K562 (cell line): ENCODE data around the gene RNF4. TPM values are rescaled to one million over a fixed set of nuclear protein-coding genes. Genes with fewer than 3 reads are reported as not detected.
A peak's percentile ranks its signal among the peaks of the same experiment; 100 is the strongest.

Source experiments
- KDM1A ChIP-seq, 2 experiments: fragments of 450-650 bp; IDR thresholded peaks; 2 replicates each; pipeline ENCODE4 v1.6.1; 2016; ENCODE audit warnings: mild to moderate bottlenecking in 2 of 2
- SMAD2 ChIP-seq: fragments of 150-350 bp; IDR thresholded peaks from 2 replicates; pipeline ENCODE4 v1.6.1; 2014; ENCODE audit warnings: low read depth, mild to moderate bottlenecking, low read length
- YY1 ChIP-seq, 3 experiments: IDR thresholded peaks; 2 replicates each; pipeline ENCODE4 v1.6.1; 2011; ENCODE audit warnings: low read length in 2 of 3, mild to moderate bottlenecking in 2 of 3, moderate library complexity in 2 of 3, borderline replicate concordance in 1 of 3, control low read depth in 1 of 3, low read depth in 1 of 3; ENCODE audit not compliant: insufficient read depth in 3 of 3, insufficient replicate concordance in 2 of 3, control insufficient read depth in 1 of 3, insufficient read length in 1 of 3; ENCODE audit errors: extremely low read depth in 1 of 3
- ZBTB7A ChIP-seq: IDR thresholded peaks from 2 replicates; pipeline ENCODE4 v1.6.1; 2011; ENCODE audit warnings: low read depth, mild to moderate bottlenecking, low read length, moderate library complexity, borderline replicate concordance; ENCODE audit not compliant: control insufficient read depth
- ZNF318 ChIP-seq, 2 experiments: fragments of 450-650 bp; IDR thresholded peaks; 2 replicates each; pipeline ENCODE4 v1.6.1; 2016; ENCODE audit warnings: mild to moderate bottlenecking in 2 of 2, borderline replicate concordance in 1 of 2, low read depth in 1 of 2, moderate library complexity in 1 of 2
- polyA plus RNA-seq, 8 experiments: library from polyadenylated mRNA; depleted of rRNA in 4 of 8; stranded (reverse) in 5 of 8; unstranded in 3 of 8; fragments of >200 nt; fragmentation: Nextera tagmentation in 2 of 8; fragmentation: Illumina TruSeq in 1 of 8; extraction: Ambion mirVana in 2 of 8; extraction: Trizol in 1 of 8; gene quantifications; 2 replicates each; pipeline versions ENCODE4 v1.2.1 to v1.2.3, GENCODE V29; 2011 to 2014; ENCODE audit warnings: inconsistent platforms in 1 of 8, missing spikeins in 1 of 8
- total RNA-seq, 7 experiments: library from RNA; depleted of rRNA in 6 of 7; stranded (reverse); fragments of >200 nt in 6 of 7; fragmentation: Illumina TruSeq in 2 of 7; extraction: Trizol in 2 of 7; gene quantifications; 2 replicates each; pipeline versions ENCODE4 v1.2.1 to v1.2.3, GENCODE V29; 2011 to 2021; ENCODE audit warnings: low replicate concordance in 1 of 7
- TF ChIP-seq, protein P1 (sequence below), 2 experiments: fragments of 450-650 bp; IDR thresholded peaks; 2 replicates each; pipeline ENCODE4 v1.6.1; 2016
- TF ChIP-seq, protein P2 (sequence below): fragments of 250-450 bp; sonication (Bioruptor Pico); IDR thresholded peaks from 2 replicates; pipeline ENCODE4 v1.4.0; 2020; ENCODE audit warnings: mild to moderate bottlenecking
- TF ChIP-seq, protein P3 (sequence below): fragments of 450-650 bp; IDR thresholded peaks from 2 replicates; pipeline ENCODE4 v1.6.1; 2018; ENCODE audit not compliant: partially characterized antibody

Gene RNF4
- total and polyA plus RNA-seq, 9 of the 15 experiments (the other 6 are each of a cell fraction or from before 2014, with no cell fraction given) = 19.2 to 59.3 (median 44.8) TPM

GRCh38 chr4:2468456-2469191 is at the start of gene RNF4 (continued):
- TF ChIP-seq YY1 (IDR thresholded peaks at IDR 0.05; ENCODE audit: borderline replicate concordance in 1 of 3, control insufficient read depth in 1 of 3, extremely low read depth in 1 of 3, insufficient read depth in 3 of 3, insufficient read length in 1 of 3, insufficient replicate concordance in 2 of 3, low read depth in 1 of 3, low read length in 2 of 3) (peak in 2 of 3 experiments; percentile 70 to 76), KDM1A (IDR thresholded peaks at IDR 0.05) (no peak), ZBTB7A (no peak; the same call in 1 of the 2 replicates), ZNF318 (IDR thresholded peaks at IDR 0.05; ENCODE audit: borderline replicate concordance in 1 of 2, low read depth in 1 of 2) (no peak), SMAD2 (no peak)
- TF ChIP-seq, protein P1, sequence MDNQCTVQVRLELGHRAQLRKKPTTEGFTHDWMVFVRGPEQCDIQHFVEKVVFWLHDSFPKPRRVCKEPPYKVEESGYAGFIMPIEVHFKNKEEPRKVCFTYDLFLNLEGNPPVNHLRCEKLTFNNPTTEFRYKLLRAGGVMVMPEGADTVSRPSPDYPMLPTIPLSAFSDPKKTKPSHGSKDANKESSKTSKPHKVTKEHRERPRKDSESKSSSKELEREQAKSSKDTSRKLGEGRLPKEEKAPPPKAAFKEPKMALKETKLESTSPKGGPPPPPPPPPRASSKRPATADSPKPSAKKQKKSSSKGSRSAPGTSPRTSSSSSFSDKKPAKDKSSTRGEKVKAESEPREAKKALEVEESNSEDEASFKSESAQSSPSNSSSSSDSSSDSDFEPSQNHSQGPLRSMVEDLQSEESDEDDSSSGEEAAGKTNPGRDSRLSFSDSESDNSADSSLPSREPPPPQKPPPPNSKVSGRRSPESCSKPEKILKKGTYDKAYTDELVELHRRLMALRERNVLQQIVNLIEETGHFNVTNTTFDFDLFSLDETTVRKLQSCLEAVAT (IDR thresholded peaks at IDR 0.05) = no peak
- TF ChIP-seq, protein P2, sequence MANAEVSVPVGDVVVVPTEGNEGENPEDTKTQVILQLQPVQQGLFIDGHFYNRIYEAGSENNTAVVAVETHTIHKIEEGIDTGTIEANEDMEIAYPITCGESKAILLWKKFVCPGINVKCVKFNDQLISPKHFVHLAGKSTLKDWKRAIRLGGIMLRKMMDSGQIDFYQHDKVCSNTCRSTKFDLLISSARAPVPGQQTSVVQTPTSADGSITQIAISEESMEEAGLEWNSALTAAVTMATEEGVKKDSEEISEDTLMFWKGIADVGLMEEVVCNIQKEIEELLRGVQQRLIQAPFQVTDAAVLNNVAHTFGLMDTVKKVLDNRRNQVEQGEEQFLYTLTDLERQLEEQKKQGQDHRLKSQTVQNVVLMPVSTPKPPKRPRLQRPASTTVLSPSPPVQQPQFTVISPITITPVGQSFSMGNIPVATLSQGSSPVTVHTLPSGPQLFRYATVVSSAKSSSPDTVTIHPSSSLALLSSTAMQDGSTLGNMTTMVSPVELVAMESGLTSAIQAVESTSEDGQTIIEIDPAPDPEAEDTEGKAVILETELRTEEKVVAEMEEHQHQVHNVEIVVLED (CRISPR knock-in tag) = no peak
- TF ChIP-seq, protein P3, sequence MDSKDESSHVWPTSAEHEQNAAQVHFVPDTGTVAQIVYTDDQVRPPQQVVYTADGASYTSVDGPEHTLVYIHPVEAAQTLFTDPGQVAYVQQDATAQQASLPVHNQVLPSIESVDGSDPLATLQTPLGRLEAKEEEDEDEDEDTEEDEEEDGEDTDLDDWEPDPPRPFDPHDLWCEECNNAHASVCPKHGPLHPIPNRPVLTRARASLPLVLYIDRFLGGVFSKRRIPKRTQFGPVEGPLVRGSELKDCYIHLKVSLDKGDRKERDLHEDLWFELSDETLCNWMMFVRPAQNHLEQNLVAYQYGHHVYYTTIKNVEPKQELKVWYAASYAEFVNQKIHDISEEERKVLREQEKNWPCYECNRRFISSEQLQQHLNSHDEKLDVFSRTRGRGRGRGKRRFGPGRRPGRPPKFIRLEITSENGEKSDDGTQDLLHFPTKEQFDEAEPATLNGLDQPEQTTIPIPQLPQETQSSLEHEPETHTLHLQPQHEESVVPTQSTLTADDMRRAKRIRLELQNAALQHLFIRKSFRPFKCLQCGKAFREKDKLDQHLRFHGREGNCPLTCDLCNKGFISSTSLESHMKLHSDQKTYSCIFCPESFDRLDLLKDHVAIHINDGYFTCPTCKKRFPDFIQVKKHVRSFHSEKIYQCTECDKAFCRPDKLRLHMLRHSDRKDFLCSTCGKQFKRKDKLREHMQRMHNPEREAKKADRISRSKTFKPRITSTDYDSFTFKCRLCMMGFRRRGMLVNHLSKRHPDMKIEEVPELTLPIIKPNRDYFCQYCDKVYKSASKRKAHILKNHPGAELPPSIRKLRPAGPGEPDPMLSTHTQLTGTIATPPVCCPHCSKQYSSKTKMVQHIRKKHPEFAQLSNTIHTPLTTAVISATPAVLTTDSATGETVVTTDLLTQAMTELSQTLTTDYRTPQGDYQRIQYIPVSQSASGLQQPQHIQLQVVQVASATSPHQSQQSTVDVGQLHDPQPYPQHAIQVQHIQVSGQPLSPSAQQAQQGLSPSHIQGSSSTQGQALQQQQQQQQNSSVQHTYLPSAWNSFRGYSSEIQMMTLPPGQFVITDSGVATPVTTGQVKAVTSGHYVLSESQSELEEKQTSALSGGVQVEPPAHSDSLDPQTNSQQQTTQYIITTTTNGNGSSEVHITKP = peak; percentile 18
